ENCODE measurements around the gene FOXN1. TPM values are rescaled to one million over a fixed set of nuclear protein-coding genes. Genes with fewer than 3 reads are reported as not detected.

Gene FOXN1
- total RNA-seq, 1 experiment from 2014 or later: not detected

- ChIA-PET CTCF (interaction anchor here (1.1 to 1.2 kb wide), 2 partner anchors 8 to 56 kb away, joined by 3 to 4 read pairs; no protein-coding TSS in a partner anchor), POLR2A (no interaction called here)
- no peaks in the 10 kb centered on the region for H3K36me3 Mint-ChIP-seq
- no peaks in the 10 kb centered on the region; the same call in 1 of the 2 replicates for H3K27me3 Mint-ChIP-seq (ENCODE audit: low read depth)
- ATAC-seq (no peak), DNase-seq (ENCODE audit: low spot score) (no peak)
- H3K9me3 Mint-ChIP-seq: no peaks in the 10 kb centered on the region
- H3K4me3 Mint-ChIP-seq: no peak overlapping the region
- peaks cover 5% of the 10 kb centered on the region for H3K4me1 Mint-ChIP-seq
- TF ChIP-seq EMX1 (CRISPR knock-in tag; IDR thresholded peaks at IDR 0.05) (no peak), PRRX2 (CRISPR knock-in tag; IDR thresholded peaks at IDR 0.05) (no peak), ZNF121 (CRISPR knock-in tag; IDR thresholded peaks at IDR 0.05) (no peak), HMGA2 (CRISPR knock-in tag; IDR thresholded peaks at IDR 0.05) (no peak), PRDM15 (CRISPR knock-in tag; IDR thresholded peaks at IDR 0.05) (no peak), E2F4 (CRISPR knock-in tag; IDR thresholded peaks at IDR 0.05; ENCODE audit: borderline replicate concordance, low read depth) (no peak), ELF4 (CRISPR knock-in tag; IDR thresholded peaks at IDR 0.05; ENCODE audit: low read depth) (no peak), ZNF532 (CRISPR knock-in tag; IDR thresholded peaks at IDR 0.05; ENCODE audit: borderline replicate concordance) (no peak), E2F1 (CRISPR knock-in tag; IDR thresholded peaks at IDR 0.05) (no peak), ZNF512 (CRISPR knock-in tag; IDR thresholded peaks at IDR 0.05; ENCODE audit: borderline replicate concordance) (no peak), E2F5 (CRISPR knock-in tag; IDR thresholded peaks at IDR 0.05) (no peak), RELA (CRISPR knock-in tag; IDR thresholded peaks at IDR 0.05; ENCODE audit: borderline replicate concordance) (no peak), MLX (CRISPR knock-in tag; IDR thresholded peaks at IDR 0.05) (no peak), TCF7 (CRISPR knock-in tag; IDR thresholded peaks at IDR 0.05; ENCODE audit: low read depth) (no peak), NR2C2 (CRISPR knock-in tag; IDR thresholded peaks at IDR 0.05) (no peak)
- no peak overlapping the region for H3K27ac Mint-ChIP-seq
Observed at GRCh38 chr17:28472871-28473497, 33.2 kb upstream of the FOXN1 start.

All from WTC11 (cell line).